Measurements from ENCODE around the gene CREBBP. TPM values are rescaled to one million over a fixed set of nuclear protein-coding genes. Genes with fewer than 3 reads are reported as not detected.

CREBBP gene
- total RNA-seq, 2 donors from 2014 or later: 82.2 to 143 TPM

DNA sequence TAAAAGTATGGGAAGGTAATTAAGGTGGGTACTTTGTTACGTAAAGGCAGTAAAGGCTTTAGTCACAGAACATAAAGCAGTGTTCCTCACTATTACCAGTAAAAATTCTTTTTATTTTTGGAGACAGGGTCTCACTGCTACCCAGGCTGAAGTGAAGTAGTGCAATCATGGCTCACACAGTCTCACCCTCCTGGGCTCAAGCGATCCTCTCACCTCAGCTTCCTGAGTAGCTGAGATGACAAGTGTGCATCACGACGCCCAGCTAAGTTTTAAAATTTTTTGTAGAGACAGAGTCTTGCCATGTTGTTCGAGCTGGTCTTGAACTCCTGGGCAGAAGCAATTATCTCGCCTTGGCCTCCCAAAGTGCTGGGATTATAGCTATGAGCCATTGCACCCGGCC is 80.5 kb downstream of the CREBBP start:
- intact Hi-C loops (cut with DNase I): no loop called here
- Histone ChIP-seq H3K27me3 (replicated peaks; ENCODE audit: insufficient read depth) (no peaks in the 10 kb centered on the region), H3K9me3 (no peaks in the 10 kb centered on the region), H3K4me1 (replicated peaks) (peaks cover 10% of the 10 kb centered on the region), H3K36me3 (no peaks in the 10 kb centered on the region), H3K27ac (no peak overlapping the region), H3K4me3 (no peak overlapping the region)
- TF ChIP-seq POLR2A (IDR thresholded peaks at IDR 0.05) (no peak), POLR2AphosphoS5 (IDR thresholded peaks at IDR 0.05) (no peak), CTCF (IDR thresholded peaks at IDR 0.05) (no peak)
- 83% methylated on average over 7 of the region's 7 CpGs for WGBS
- DNase-seq (ENCODE audit: low spot score): no peak

- H3K4me1 ChIP-seq (replicated peaks): peaks cover 16% of the 10 kb centered on the region
- intact Hi-C loops (cut with DNase I): no loop called here
- 82% methylated on average over 1 of the region's 1 CpG for WGBS
Measured at GRCh38 chr16:3799354-3799753, 81.2 kb downstream of the CREBBP start.

GRCh38 chr16:3798838-3799237 is 81.7 kb downstream of the CREBBP start:
- Histone ChIP-seq H3K4me3 (no peak overlapping the region), H3K27me3 (replicated peaks; ENCODE audit: insufficient read depth) (no peaks in the 10 kb centered on the region), H3K4me1 (replicated peaks) (peaks cover 16% of the 10 kb centered on the region), H3K9me3 (no peaks in the 10 kb centered on the region), H3K36me3 (no peaks in the 10 kb centered on the region), H3K27ac (no peak overlapping the region)
- no peak for DNase-seq (ENCODE audit: low spot score)
- 94% methylated on average over 8 of the region's 8 CpGs for WGBS
- intact Hi-C loops (cut with DNase I): no loop called here
- TF ChIP-seq POLR2AphosphoS5 (IDR thresholded peaks at IDR 0.05) (no peak), CTCF (IDR thresholded peaks at IDR 0.05) (no peak), POLR2A (IDR thresholded peaks at IDR 0.05) (no peak)

More at GRCh38 chr16:3799354-3799753, 81.2 kb downstream of the CREBBP start:
- TF ChIP-seq CTCF (IDR thresholded peaks at IDR 0.05) (no peak), POLR2AphosphoS5 (IDR thresholded peaks at IDR 0.05) (no peak), POLR2A (IDR thresholded peaks at IDR 0.05) (no peak)
- Histone ChIP-seq H3K27ac (no peak overlapping the region), H3K4me3 (no peak overlapping the region), H3K9me3 (no peaks in the 10 kb centered on the region), H3K36me3 (no peaks in the 10 kb centered on the region), H3K27me3 (replicated peaks; ENCODE audit: insufficient read depth) (no peaks in the 10 kb centered on the region)
- no peak for DNase-seq (ENCODE audit: low spot score)

DNA sequence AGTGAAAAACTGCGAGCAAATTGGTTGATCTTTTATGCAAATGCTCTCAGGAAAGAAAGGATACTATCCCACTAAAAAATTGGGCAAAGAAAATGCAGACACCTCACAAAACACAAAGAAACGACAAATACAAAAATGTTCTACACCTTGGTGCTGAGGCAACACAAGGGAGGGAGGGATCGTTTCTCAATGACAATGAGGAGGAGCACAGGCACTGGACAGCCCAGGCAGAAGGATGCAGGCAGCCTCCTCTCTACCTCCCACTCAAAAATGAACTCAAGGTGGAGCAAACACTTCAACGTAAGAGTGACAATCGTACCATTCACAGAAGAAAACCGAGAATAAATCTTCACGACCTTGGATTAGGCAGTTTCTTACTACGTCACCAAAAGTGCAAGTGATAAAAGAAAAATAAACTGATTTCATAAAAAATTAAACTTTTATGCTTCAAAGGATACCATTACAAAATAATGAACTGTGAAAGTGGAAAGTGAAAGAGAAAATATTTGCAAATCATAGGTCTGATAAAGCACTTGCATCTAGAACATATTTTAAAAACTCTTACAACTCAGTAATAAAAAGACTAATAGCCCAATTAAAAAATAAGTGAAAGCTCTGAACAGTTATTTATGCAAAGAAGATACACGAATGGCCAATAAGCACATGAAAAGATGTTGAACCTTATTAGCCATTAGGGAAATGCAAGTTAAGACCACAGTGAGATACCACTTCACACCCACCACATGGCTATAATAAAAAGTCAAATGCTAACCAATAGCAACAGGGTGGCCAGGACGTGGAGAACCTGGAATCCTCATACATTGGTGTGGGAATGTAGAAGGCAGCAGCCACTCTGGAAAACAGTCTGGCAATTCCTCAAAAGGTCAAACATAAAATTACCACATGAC is 82.4 kb downstream of the CREBBP start:
- no peaks in the 10 kb centered on the region for H3K9me3 ChIP-seq
- no peaks in the 10 kb centered on the region for H3K27me3 ChIP-seq (replicated peaks; ENCODE audit: insufficient read depth)
- peaks cover 16% of the 10 kb centered on the region for H3K4me1 ChIP-seq (replicated peaks)
- no peak overlapping the region for H3K27ac ChIP-seq
- intact Hi-C loops (cut with DNase I): no loop called here
- DNase-seq (ENCODE audit: low spot score): no peak
- H3K36me3 ChIP-seq: no peaks in the 10 kb centered on the region
- no peak overlapping the region for H3K4me3 ChIP-seq
- 33% methylated on average over 10 of the region's 10 CpGs for WGBS
- TF ChIP-seq CTCF (IDR thresholded peaks at IDR 0.05) (no peak), POLR2AphosphoS5 (IDR thresholded peaks at IDR 0.05) (no peak), POLR2A (IDR thresholded peaks at IDR 0.05) (no peak)

- TF ChIP-seq POLR2AphosphoS5 (IDR thresholded peaks at IDR 0.05) (no peak), CTCF (IDR thresholded peaks at IDR 0.05) (no peak), POLR2A (IDR thresholded peaks at IDR 0.05) (no peak)
- Histone ChIP-seq H3K27ac (no peak overlapping the region), H3K9me3 (no peaks in the 10 kb centered on the region), H3K4me3 (no peak overlapping the region), H3K4me1 (replicated peaks) (peaks cover 16% of the 10 kb centered on the region), H3K36me3 (no peaks in the 10 kb centered on the region), H3K27me3 (replicated peaks; ENCODE audit: insufficient read depth) (no peaks in the 10 kb centered on the region)
- 15% methylated on average over 1 of the region's 1 CpG for WGBS
- intact Hi-C loops (cut with DNase I): no loop called here
- DNase-seq (ENCODE audit: low spot score): no peak
Measured at GRCh38 chr16:3797473-3797872, 83.0 kb downstream of the CREBBP start.

Data from prostate gland (tissue), 2 donors.